ENCODE data around the gene RLF.

- no peak for TF ChIP-seq GATA2 (IDR thresholded peaks at IDR 0.05; ENCODE audit: low read depth, low read length)
- TF ChIP-seq GATA3 (IDR thresholded peaks at IDR 0.05; ENCODE audit: low read depth, low read length): no peak
Observed at GRCh38 chr1:40184193-40184592, 23.0 kb downstream of the RLF start.

Data from SH-SY5Y (cell line).